Omental fat pad (tissue), 4 donors: ENCODE results near the gene TRABD2A. TPM values are rescaled to one million over a fixed set of nuclear protein-coding genes. Genes with fewer than 3 reads are reported as not detected.
"Not testable (repeated sequence)": the region's sequence is repeated elsewhere in the genome, so short reads cannot be mapped to it uniquely, and the experiment has no call there.

Experiments
- ATAC-seq: fragments of 150-250 bp; one replicate; pipeline ENCODE4 v1.9.1; 2016; ENCODE audit warnings: mild to moderate bottlenecking, moderate library complexity; ENCODE audit not compliant: low FRiP score
- DNase-seq: peaks from one replicate; pipeline ENCODE4 v3.0.0-alpha.2; 2019; ENCODE audit warnings: low spot score
- total RNA-seq, 4 donors: library from RNA; depleted of rRNA; stranded (reverse); fragments of >200 nt; gene quantifications; one replicate each; pipeline ENCODE4 v1.1.0, GENCODE V29; 2016
- TF ChIP-seq, protein P1 (sequence below), 3 donors: fragments of 450-650 bp; IDR thresholded peaks; one replicate each; pipeline ENCODE4 v1.5.1; 2016 to 2017; ENCODE audit warnings: antibody characterized with exemption in 3 of 3, mild to moderate bottlenecking in 3 of 3, moderate library complexity in 2 of 3

The TRABD2A gene
- total RNA-seq, 4 donors from 2014 or later = 5.3 to 9.0 (median 6.4) TPM

DNA sequence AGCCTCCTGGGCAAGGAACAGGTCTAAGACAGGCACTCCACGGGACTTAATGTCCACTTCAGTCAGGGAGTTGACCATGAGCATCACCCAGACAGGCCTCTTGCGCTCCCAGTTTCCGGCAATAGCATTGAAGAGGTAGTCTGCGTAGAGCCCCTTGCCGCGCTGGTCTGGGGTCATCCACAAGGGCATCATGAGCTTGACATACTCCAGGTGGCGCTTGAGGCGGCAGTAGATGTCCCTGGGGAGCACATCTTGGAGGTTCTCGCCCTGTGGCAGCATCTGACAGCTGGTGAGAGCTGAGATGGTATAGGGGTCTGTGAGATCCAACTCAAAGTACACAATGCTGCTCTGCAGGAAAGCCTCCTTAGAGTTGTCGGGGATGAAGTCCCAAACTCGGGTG lies 10.6 kb downstream of the TRABD2A start:
- no peak for ATAC-seq
- no peak for DNase-seq
- TF ChIP-seq, protein P1, sequence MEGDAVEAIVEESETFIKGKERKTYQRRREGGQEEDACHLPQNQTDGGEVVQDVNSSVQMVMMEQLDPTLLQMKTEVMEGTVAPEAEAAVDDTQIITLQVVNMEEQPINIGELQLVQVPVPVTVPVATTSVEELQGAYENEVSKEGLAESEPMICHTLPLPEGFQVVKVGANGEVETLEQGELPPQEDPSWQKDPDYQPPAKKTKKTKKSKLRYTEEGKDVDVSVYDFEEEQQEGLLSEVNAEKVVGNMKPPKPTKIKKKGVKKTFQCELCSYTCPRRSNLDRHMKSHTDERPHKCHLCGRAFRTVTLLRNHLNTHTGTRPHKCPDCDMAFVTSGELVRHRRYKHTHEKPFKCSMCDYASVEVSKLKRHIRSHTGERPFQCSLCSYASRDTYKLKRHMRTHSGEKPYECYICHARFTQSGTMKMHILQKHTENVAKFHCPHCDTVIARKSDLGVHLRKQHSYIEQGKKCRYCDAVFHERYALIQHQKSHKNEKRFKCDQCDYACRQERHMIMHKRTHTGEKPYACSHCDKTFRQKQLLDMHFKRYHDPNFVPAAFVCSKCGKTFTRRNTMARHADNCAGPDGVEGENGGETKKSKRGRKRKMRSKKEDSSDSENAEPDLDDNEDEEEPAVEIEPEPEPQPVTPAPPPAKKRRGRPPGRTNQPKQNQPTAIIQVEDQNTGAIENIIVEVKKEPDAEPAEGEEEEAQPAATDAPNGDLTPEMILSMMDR (IDR thresholded peaks at IDR 0.05) = no peak

DNA sequence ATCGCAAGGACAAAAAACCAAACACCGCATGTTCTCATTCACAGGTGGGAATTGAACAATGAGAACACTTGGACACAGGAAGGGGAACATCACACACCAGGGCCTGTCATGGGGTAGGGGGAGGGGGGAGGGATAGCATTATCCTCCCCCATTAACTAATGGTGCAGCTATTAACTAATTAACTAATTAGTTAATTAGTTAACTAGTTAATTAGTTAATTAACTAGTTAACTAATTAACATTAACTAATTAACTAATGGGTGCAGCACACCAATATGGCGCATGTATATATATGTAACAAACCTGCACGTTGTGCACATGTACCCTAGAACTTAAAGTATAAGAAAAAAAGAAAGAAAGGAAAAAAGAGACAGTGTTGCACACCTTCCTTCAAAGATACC lies 12.6 kb downstream of the TRABD2A start:
- not testable (repeated sequence) for ATAC-seq, DNase-seq

DNA sequence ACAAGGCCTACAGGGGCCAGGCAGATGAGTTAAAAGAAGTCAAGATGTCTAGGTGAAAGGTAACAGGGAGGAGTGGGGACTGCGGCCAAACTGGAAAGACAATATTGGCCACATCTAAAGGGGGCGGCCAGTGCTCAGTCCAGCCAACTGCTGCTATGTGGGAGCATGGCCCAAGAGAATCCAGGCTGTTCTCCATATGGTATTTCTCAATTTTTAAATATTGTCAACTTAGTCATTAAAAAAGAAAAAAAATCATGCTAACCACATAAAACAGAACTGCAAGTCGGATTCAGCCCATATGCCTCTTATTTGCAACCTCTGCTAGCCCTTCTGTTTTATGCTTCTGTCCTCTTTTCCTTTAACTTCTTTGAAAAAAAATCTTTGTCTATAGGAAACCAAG lies 14.8 kb downstream of the TRABD2A start:
- DNase-seq = no peak
- TF ChIP-seq, protein P1 (IDR thresholded peaks at IDR 0.05) = no peak

DNA sequence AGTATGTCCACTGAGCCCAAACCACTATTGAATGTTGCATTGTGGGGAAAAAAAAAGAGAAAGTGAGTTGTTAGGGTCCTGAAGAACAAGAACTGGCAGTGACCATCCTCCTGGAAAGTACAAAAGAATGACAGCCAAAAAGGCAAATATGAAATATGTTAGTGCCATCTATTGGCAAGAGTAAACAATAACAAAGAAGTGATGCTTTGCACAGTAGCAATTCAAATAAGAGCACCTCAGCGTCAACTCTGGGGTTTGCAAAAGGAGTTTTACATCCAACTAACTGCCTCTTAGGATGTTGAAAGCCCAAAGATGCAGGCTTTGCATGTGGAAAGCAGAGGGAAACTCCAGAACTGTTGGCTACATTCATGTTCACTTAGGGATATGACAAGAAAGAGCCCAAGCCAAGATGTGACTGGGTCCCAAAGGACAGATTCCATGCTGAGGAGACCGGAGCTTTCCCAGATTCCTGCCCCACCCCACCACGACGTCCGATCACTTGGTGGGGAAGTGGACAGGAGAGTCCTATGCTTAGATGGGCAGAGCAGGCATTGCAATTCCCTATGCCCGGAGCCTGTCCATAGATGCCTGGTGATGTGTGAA lies 15.6 kb downstream of the TRABD2A start:
- TF ChIP-seq, protein P1 (IDR thresholded peaks at IDR 0.05) = no peak
- DNase-seq = no peak
- no peak for ATAC-seq

More for the DNA sequence above, 14.8 kb downstream of the TRABD2A start:
- no peak for ATAC-seq

DNA sequence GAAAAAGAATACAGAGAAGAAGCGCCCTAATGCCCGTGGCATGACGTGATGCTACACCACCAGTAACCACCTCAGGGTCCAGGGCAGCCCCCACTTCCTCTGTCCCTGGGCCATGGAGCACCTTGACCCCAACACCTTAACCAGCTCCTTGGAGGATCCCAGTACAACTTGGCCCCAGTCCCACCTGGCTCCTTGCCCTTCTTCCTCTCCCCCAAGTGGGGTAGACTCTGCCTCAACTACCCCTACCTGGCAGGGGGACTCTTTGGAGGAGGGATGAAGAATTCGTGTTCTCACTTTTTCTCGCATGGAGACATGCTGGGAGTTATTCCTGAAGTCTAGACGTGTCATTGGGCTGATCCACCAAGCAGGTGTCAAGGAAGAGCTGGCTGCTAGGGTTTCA lies 18.9 kb downstream of the TRABD2A start:
- TF ChIP-seq, protein P1 (IDR thresholded peaks at IDR 0.05) = no peak
- DNase-seq (no peak), ATAC-seq (no peak)

DNA sequence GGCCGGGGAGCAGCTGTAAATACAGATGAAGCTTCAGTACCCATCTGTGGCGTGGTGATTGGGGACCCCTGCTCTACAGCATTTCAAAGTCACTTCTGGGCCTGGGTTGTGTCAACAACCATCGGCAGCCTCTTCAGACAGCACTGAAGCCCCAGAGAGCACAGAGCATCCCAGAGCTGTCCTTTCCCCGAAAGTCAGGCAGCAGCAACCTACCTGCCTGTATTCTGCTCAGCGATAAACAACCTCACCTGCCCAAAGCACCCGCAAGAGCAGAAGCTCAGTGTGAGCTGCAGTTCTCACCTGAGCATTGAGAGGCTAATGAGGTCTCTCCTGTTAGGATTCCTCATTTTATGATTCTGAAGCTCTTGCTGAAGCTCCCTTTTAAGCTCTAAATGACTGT lies 19.3 kb downstream of the TRABD2A start:
- ATAC-seq (no peak), DNase-seq (no peak)
- TF ChIP-seq, protein P1 (IDR thresholded peaks at IDR 0.05) = no peak

DNA sequence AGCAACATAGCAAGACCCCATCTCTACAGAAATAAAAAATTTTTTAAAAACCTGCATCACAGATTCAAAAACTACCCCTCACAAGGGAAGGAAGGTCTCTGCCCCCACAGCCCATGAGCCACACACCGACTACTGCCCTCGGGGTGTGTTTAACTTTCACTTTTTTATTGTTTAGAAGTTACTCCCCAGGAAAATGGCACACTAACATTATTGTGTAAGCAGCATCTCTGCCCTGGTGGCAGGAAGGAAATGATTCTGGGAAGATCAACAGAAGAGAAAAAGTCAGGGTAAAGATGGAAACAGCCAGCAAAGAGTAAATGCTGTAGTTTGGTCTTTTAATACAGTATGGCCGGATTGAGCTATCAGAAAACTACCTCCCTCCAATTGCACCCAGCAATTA lies 21.9 kb downstream of the TRABD2A start:
- ATAC-seq (no peak), DNase-seq (no peak)
- TF ChIP-seq, protein P1 (IDR thresholded peaks at IDR 0.05) = no peak
